Measurements from ENCODE around the gene CCND1.

CCND1 gene

DNA sequence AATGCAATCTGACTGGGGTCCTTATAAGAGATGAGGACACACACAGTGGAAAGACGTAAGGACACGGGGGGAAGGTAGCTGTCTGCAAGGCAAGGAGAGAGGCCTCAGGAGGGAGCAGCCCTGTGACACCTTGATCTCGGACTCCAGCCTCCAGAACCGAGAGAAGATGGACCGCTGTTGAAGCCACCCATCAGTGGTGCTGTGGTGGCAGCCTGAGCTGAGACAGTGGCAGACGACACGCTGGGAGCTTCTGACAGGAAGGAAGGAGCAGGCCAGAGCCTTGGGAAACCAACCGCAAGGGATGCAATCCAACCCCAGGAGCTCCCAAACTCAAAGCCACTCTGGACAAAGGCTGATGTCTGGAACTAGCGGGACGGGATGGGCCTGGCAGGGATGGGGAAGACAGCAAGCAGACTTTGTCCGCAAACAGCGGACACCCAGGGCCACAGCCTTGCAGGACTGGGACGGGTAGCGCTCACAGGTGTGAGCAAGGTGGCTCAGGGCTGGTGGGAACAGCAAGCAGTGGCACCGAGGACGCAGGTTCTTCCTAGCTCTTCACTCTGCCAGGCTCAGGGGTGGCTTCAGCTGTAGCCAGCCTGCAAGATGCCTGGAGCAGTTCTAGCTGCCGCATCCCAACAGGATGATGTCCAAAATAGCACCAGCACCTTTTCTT is 23.3 kb downstream of the CCND1 start:
- Histone ChIP-seq H3K27ac (no peak overlapping the region), H3K4me2 (ENCODE audit: low read length) (no peak overlapping the region), H3K4me1 (no peaks in the 10 kb centered on the region), H3K9ac (no peak overlapping the region), H2AFZ (no peak overlapping the region), H3K79me2 (no peaks in the 10 kb centered on the region), H3K4me3 (ENCODE audit: low read depth, low read length) (no peak overlapping the region), H3K36me3 (ENCODE audit: control insufficient read depth, insufficient read depth, low read length) (no peaks in the 10 kb centered on the region), H3K9me3 (ENCODE audit: control insufficient read depth, low read length) (no peaks in the 10 kb centered on the region), H3K27me3 (ENCODE audit: control insufficient read depth, insufficient read depth, low read length) (no peaks in the 10 kb centered on the region)
- TF ChIP-seq, protein P1, sequence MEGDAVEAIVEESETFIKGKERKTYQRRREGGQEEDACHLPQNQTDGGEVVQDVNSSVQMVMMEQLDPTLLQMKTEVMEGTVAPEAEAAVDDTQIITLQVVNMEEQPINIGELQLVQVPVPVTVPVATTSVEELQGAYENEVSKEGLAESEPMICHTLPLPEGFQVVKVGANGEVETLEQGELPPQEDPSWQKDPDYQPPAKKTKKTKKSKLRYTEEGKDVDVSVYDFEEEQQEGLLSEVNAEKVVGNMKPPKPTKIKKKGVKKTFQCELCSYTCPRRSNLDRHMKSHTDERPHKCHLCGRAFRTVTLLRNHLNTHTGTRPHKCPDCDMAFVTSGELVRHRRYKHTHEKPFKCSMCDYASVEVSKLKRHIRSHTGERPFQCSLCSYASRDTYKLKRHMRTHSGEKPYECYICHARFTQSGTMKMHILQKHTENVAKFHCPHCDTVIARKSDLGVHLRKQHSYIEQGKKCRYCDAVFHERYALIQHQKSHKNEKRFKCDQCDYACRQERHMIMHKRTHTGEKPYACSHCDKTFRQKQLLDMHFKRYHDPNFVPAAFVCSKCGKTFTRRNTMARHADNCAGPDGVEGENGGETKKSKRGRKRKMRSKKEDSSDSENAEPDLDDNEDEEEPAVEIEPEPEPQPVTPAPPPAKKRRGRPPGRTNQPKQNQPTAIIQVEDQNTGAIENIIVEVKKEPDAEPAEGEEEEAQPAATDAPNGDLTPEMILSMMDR (IDR thresholded peaks at IDR 0.05) = no peak

DNA sequence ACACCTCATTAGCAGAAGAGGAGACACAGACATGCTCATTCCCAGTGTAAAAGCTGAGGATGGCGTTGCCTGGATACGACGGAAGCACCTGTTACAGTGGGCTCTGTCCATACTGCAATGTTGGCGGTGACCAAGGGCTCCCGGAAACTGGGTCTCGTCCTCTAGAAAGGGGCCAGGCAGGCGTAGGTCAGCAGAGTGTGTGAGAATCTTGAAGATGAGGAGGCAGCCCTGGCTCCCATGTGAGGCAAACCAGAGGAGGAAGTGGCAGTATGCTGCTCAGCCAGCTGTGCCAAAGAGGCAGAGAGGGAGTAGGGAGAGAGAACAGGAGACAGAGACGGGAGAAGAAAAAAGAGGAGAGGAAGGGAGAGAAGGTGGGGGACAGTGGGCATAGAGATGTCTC is 23.9 kb downstream of the CCND1 start:
- TF ChIP-seq, protein P1 (IDR thresholded peaks at IDR 0.05) = no peak
- H3K36me3 ChIP-seq (ENCODE audit: control insufficient read depth, insufficient read depth, low read length) = no peaks in the 10 kb centered on the region
- H3K9ac ChIP-seq = no peak overlapping the region
- H3K27me3 ChIP-seq (ENCODE audit: control insufficient read depth, insufficient read depth, low read length) = no peaks in the 10 kb centered on the region
- no peak overlapping the region for H3K27ac ChIP-seq
- H3K4me3 ChIP-seq (ENCODE audit: low read depth, low read length) = no peak overlapping the region
- no peaks in the 10 kb centered on the region for H3K79me2 ChIP-seq
- no peak overlapping the region for H3K4me2 ChIP-seq (ENCODE audit: low read length)
- H3K4me1 ChIP-seq = no peaks in the 10 kb centered on the region
- H2AFZ ChIP-seq = no peak overlapping the region
- H3K9me3 ChIP-seq (ENCODE audit: control insufficient read depth, low read length) = no peaks in the 10 kb centered on the region

DNA sequence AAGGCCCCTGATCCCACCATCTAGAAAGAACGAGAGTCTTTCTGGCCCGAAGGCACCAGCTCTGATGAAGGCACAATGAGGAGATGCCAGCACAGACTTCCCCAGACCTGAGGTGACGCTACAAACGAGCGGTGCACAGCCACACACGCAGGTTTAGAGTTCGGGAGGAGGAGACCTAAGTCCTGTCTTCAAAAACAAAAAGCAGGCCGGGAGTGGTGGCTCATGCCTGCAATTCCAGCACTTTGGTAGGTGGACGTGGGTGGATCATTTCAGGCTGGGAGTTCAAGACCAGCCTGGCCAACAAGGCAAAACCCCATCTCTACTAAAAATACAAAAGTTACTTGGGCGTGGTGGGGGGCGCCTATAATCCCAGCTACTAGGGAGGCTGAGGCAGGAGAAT is 24.7 kb downstream of the CCND1 start:
- Histone ChIP-seq H3K36me3 (ENCODE audit: control insufficient read depth, insufficient read depth, low read length) (no peaks in the 10 kb centered on the region), H3K27me3 (ENCODE audit: control insufficient read depth, insufficient read depth, low read length) (no peaks in the 10 kb centered on the region), H3K4me2 (ENCODE audit: low read length) (no peak overlapping the region), H3K79me2 (no peaks in the 10 kb centered on the region), H2AFZ (no peak overlapping the region), H3K4me1 (no peaks in the 10 kb centered on the region), H3K4me3 (ENCODE audit: low read depth, low read length) (no peak overlapping the region), H3K27ac (no peak overlapping the region), H3K9me3 (ENCODE audit: control insufficient read depth, low read length) (no peaks in the 10 kb centered on the region), H3K9ac (no peak overlapping the region)
- TF ChIP-seq, protein P1 (IDR thresholded peaks at IDR 0.05) = no peak

DNA sequence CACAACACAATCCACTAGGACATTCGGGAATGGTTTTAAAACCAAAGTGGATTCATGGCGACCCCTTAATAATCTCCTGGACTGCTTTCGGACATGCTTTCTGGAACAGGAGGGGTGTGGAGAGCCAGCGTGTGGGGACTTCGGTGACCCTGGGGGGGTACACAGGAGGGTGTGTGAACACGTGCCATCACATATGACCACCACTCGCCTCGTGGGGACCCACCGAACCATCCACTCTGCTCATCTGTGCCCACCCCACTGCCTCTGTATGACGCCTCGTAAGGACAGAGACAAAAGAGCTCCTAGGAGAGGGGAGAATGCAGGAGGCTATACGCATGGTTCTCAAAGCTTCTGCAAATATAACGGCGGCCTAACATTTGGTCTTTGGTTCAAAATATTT is 25.3 kb downstream of the CCND1 start:
- Histone ChIP-seq H2AFZ (no peak overlapping the region), H3K27me3 (ENCODE audit: control insufficient read depth, insufficient read depth, low read length) (no peaks in the 10 kb centered on the region), H3K4me1 (no peaks in the 10 kb centered on the region), H3K36me3 (ENCODE audit: control insufficient read depth, insufficient read depth, low read length) (no peaks in the 10 kb centered on the region), H3K9me3 (ENCODE audit: control insufficient read depth, low read length) (no peaks in the 10 kb centered on the region), H3K4me3 (ENCODE audit: low read depth, low read length) (no peak overlapping the region), H3K4me2 (ENCODE audit: low read length) (no peak overlapping the region), H3K79me2 (no peaks in the 10 kb centered on the region), H3K9ac (no peak overlapping the region), H3K27ac (no peak overlapping the region)
- TF ChIP-seq, protein P1 (IDR thresholded peaks at IDR 0.05) = no peak
